CD4-positive, alpha-beta T cell (primary cell): ENCODE data around the gene C1QTNF3. TPM values are rescaled to one million over a fixed set of nuclear protein-coding genes. Genes with fewer than 3 reads are reported as not detected.

Experiments
- ATAC-seq: fragments of 200-7000 bp; cut with Tn5 transposase; one replicate; pipeline ENCODE4 v1.10.0; 2022; ENCODE audit warnings: mild to moderate bottlenecking; ENCODE audit not compliant: poor library complexity
- CTCF ChIA-PET: fragments of 350-600 bp; sonication (Branson Sonifier 250); formaldehyde crosslinking; loops from one replicate; lab custom pipeline; 2021; ENCODE audit warnings: antibody characterized with exemption, inconsistent platforms; lab: Charles Lee
- POLR2A ChIA-PET: fragments of 350-600 bp; sonication (Branson Sonifier 250); formaldehyde crosslinking; loops from one replicate; lab custom pipeline; 2021; ENCODE audit warnings: antibody characterized with exemption, inconsistent platforms; lab: Charles Lee
- DNase-seq, 14 experiments: peaks; one replicate each; pipeline ENCODE4 v3.0.0-alpha.2; 2013 to 2020; ENCODE audit warnings: mixed read lengths in 2 of 14
- H3K27ac ChIP-seq, 2 donors: one replicate each; pipeline versions ENCODE4 v1.5.1 to v1.7.0; 2013; ENCODE audit warnings: low read length in 2 of 2, low read depth in 1 of 2, mild to moderate bottlenecking in 1 of 2
- H3K27me3 ChIP-seq, 2 experiments: 1 replicate in 1 of 2; 2 replicates in 1 of 2; pipeline versions ENCODE4 v1.6.1 to v1.7.0; 2013; ENCODE audit warnings: low read length in 2 of 2, control low read depth in 1 of 2, mild to moderate bottlenecking in 1 of 2, moderate library complexity in 1 of 2; ENCODE audit not compliant: insufficient read depth in 2 of 2, control insufficient read depth in 1 of 2
- H3K36me3 ChIP-seq: one replicate; pipeline ENCODE4 v1.6.1; 2013; ENCODE audit warnings: low read length, control low read depth; ENCODE audit not compliant: insufficient read depth
- H3K4me1 ChIP-seq: one replicate; pipeline ENCODE4 v1.6.1; 2013; ENCODE audit warnings: low read length, control low read depth; ENCODE audit not compliant: insufficient read depth
- H3K4me3 ChIP-seq: one replicate; pipeline ENCODE4 v1.5.1; 2013; ENCODE audit warnings: mild to moderate bottlenecking, low read length, moderate library complexity
- H3K9me3 ChIP-seq, 2 experiments: 1 replicate in 1 of 2; 2 replicates in 1 of 2; pipeline versions ENCODE4 v1.6.1 to v1.7.0; 2013; ENCODE audit warnings: low read length in 2 of 2, mild to moderate bottlenecking in 2 of 2, control low read depth in 1 of 2, moderate library complexity in 1 of 2; ENCODE audit not compliant: control insufficient read depth in 1 of 2, insufficient read depth in 1 of 2
- H3K27ac Mint-ChIP-seq: one replicate; pipeline ENCODE4 v1.8.0; 2020; ENCODE audit warnings: mixed read lengths
- H3K27me3 Mint-ChIP-seq: one replicate; pipeline ENCODE4 v1.8.0; 2021; ENCODE audit warnings: mixed read lengths
- H3K36me3 Mint-ChIP-seq: one replicate; pipeline ENCODE4 v1.8.0; 2021; ENCODE audit warnings: low read depth, mixed read lengths
- H3K4me1 Mint-ChIP-seq: one replicate; pipeline ENCODE4 v1.8.0; 2021; ENCODE audit warnings: low read depth, mixed read lengths
- H3K4me3 Mint-ChIP-seq: one replicate; pipeline ENCODE4 v1.8.0; 2020; ENCODE audit warnings: mild to moderate bottlenecking, mixed read lengths
- H3K9me3 Mint-ChIP-seq: one replicate; pipeline ENCODE4 v1.8.0; 2020; ENCODE audit warnings: mixed read lengths
- intact Hi-C, 2 experiments: fragments of 100-400 bp; cut with DNase I in 1 of 2; cut with micrococcal nuclease in 1 of 2; formaldehyde crosslinking; loops; one replicate each; pipeline versions ENCODE4 v1.15.1 to v1.9.0; 2023 to 2025; cut with DNase I, micrococcal nuclease
- total RNA-seq, 174 experiments: library from RNA in 2 of 174; stranded (reverse) in 2 of 174; gene quantifications; one replicate each; pipeline ENCODE4 v1.2.3 and lab custom pipeline; 2021 to 2026
- TF ChIP-seq, protein P1 (sequence below): fragments of 200-600 bp; IDR thresholded peaks from one replicate; pipeline ENCODE4 v1.8.0; 2022; ENCODE audit warnings: antibody characterized with exemption, mild to moderate bottlenecking

Gene C1QTNF3
- total RNA-seq, 2 experiments from 2014 or later = 2.9 to 3.2 TPM

GRCh38 chr5:34005681-34006080 lies 37.3 kb downstream of the C1QTNF3 start:
- CTCF ChIA-PET = no interaction called here
- no peaks in the 10 kb centered on the region for H3K9me3 ChIP-seq
- no peak overlapping the region for H3K27ac ChIP-seq
- H3K36me3 Mint-ChIP-seq = peaks cover 43% of the 10 kb centered on the region
- ATAC-seq = no peak
- no peaks in the 10 kb centered on the region for H3K9me3 Mint-ChIP-seq
- H3K4me3 ChIP-seq = no peak overlapping the region
- no peak for DNase-seq
- POLR2A ChIA-PET = interaction anchor here (1.9 kb wide), 1 partner anchor 10 kb away, joined by 4 read pairs; no protein-coding TSS in a partner anchor
- H3K4me3 Mint-ChIP-seq = peak overlapping the region; percentile 1
- intact Hi-C loops = loop anchor here (2.0 to 10.0 kb wide), 6 partner anchors 837 to 1833 kb away; partner anchors contain the start of genes BRIX1 (in 1 of the 2), GOLPH3 (in 1 of the 2), RAD1 (in 1 of the 2) and ZFR (in 1 of the 2)
- TF ChIP-seq, protein P1, sequence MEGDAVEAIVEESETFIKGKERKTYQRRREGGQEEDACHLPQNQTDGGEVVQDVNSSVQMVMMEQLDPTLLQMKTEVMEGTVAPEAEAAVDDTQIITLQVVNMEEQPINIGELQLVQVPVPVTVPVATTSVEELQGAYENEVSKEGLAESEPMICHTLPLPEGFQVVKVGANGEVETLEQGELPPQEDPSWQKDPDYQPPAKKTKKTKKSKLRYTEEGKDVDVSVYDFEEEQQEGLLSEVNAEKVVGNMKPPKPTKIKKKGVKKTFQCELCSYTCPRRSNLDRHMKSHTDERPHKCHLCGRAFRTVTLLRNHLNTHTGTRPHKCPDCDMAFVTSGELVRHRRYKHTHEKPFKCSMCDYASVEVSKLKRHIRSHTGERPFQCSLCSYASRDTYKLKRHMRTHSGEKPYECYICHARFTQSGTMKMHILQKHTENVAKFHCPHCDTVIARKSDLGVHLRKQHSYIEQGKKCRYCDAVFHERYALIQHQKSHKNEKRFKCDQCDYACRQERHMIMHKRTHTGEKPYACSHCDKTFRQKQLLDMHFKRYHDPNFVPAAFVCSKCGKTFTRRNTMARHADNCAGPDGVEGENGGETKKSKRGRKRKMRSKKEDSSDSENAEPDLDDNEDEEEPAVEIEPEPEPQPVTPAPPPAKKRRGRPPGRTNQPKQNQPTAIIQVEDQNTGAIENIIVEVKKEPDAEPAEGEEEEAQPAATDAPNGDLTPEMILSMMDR = no peak
- peaks cover 13% of the 10 kb centered on the region for H3K36me3 ChIP-seq
- H3K27ac Mint-ChIP-seq = no peak overlapping the region
- peaks cover 41% of the 10 kb centered on the region for H3K4me1 Mint-ChIP-seq
- peaks cover 9% of the 10 kb centered on the region for H3K4me1 ChIP-seq
- H3K27me3 Mint-ChIP-seq = no peaks in the 10 kb centered on the region
- H3K27me3 ChIP-seq = no peaks in the 10 kb centered on the region

GRCh38 chr5:34005211-34005610 lies 37.8 kb downstream of the C1QTNF3 start:
- Mint-ChIP-seq H3K4me3 (peak overlapping the region; percentile 1), H3K27ac (no peak overlapping the region), H3K36me3 (peaks cover 43% of the 10 kb centered on the region), H3K27me3 (no peaks in the 10 kb centered on the region), H3K9me3 (no peaks in the 10 kb centered on the region), H3K4me1 (peaks cover 41% of the 10 kb centered on the region)
- H3K27me3 ChIP-seq = no peaks in the 10 kb centered on the region
- H3K9me3 ChIP-seq = no peaks in the 10 kb centered on the region
- no peak overlapping the region for H3K4me3 ChIP-seq
- TF ChIP-seq, protein P1 = no peak
- CTCF ChIA-PET = no interaction called here
- H3K27ac ChIP-seq = no peak overlapping the region
- POLR2A ChIA-PET = interaction anchor here (1.9 kb wide), 1 partner anchor 9 kb away, joined by 4 read pairs; no protein-coding TSS in a partner anchor
- peaks cover 13% of the 10 kb centered on the region for H3K36me3 ChIP-seq
- peaks cover 9% of the 10 kb centered on the region for H3K4me1 ChIP-seq
- intact Hi-C loops = loop anchor here (5.0 to 10.0 kb wide), 5 partner anchors 837 to 1833 kb away; partner anchors contain the start of genes BRIX1 (in 1 of the 2), GOLPH3 (in 1 of the 2), RAD1 (in 1 of the 2) and ZFR (in 1 of the 2)
- ATAC-seq (no peak), DNase-seq (no peak)

GRCh38 chr5:34003941-34004340 lies 39.1 kb downstream of the C1QTNF3 start:
- intact Hi-C loops = loop anchor here in 1 of 2 experiments (10.0 kb wide), 1 partner anchor 1559 kb away; the partner anchor contains the start of gene ZFR
- CTCF ChIA-PET = no interaction called here

More at GRCh38 chr5:34003941-34004340, 39.1 kb downstream of the C1QTNF3 start:
- H3K36me3 Mint-ChIP-seq = peaks cover 43% of the 10 kb centered on the region
- TF ChIP-seq, protein P1 = no peak
- Histone ChIP-seq H3K4me3 (no peak overlapping the region), H3K27ac (no peak overlapping the region), H3K27me3 (no peaks in the 10 kb centered on the region), H3K36me3 (peaks cover 13% of the 10 kb centered on the region), H3K9me3 (no peaks in the 10 kb centered on the region), H3K4me1 (peaks cover 9% of the 10 kb centered on the region)
- H3K9me3 Mint-ChIP-seq = no peaks in the 10 kb centered on the region
- DNase-seq (no peak), ATAC-seq (no peak)
- no peaks in the 10 kb centered on the region for H3K27me3 Mint-ChIP-seq
- no peak overlapping the region for H3K27ac Mint-ChIP-seq
- POLR2A ChIA-PET = no interaction called here
- H3K4me3 Mint-ChIP-seq = no peak overlapping the region
- H3K4me1 Mint-ChIP-seq = peaks cover 33% of the 10 kb centered on the region
